NCI-H748 (cell line): ENCODE results near the gene KIF13A.
"Not testable (repeated sequence)": the region's sequence is repeated elsewhere in the genome, so short reads cannot be mapped to it uniquely, and the experiment has no call there.

ENCODE experiments used
- DNase-seq: peaks from one replicate; lab custom pipeline; 2025; ENCODE audit not compliant: unreplicated experiment; lab: John Stamatoyannopoulos, UW

The KIF13A gene

DNA sequence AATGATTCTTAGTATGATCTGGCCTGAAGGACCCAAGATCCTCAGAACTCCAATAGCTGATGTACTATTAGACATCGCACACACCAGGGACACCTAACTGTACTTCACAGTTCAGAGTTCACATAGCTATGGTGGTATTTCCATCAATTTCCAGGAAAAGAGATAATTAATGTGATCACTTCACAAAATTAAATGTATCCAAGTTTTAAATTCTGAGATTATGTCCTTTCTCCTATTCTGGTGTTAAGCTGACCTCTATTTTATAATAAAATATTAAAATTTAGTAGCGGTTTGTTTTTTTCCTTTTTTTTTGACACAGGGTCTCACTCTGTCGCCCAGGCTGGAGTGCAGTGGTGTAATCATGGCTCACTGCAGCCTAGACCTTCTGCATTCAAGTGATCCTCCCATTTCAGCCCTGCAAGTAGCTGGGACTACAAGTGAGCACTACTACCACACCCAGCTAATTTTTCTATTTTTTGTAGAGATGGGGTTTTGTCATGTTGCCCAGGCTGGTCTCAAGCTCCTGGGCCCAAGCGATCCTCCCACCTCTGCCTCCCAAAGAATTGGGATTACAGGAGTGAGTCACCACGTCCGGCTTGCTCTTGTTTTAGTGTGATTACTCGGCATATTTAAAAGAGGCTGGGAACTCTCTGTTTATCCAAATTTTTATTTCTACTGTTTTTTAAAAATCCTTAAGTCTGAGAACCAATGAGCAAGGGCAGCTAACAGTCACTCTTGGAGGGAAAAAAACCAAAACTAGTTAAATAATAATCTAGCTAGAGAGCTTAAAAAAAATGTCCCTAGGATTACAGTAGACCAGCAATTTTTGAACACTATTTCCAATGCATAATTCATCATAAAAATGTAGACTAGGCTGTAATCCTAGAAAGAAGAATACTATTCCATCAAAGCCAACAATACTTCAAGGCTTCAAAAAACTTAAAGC, 16.0 kb downstream of the KIF13A start:
- no peak for DNase-seq

DNA sequence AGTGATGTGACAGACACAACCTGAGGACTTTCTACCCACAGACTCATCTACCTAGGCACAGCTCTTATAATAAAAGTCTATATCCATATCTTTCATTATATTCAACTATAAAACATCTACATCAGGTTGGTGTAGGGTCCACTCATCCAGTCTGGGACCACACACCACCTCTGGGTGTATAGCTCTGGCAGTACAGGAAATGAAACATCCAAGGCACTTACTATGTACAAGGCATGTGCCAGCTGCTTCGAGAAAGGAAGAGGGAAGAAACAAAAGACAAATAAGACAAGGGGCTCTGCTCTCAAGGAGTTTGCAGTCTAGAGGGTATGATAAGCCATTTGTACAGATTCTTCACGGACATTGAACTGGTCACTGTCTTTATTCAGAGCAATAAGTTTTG, 18.6 kb downstream of the KIF13A start:
- no peak for DNase-seq

DNA sequence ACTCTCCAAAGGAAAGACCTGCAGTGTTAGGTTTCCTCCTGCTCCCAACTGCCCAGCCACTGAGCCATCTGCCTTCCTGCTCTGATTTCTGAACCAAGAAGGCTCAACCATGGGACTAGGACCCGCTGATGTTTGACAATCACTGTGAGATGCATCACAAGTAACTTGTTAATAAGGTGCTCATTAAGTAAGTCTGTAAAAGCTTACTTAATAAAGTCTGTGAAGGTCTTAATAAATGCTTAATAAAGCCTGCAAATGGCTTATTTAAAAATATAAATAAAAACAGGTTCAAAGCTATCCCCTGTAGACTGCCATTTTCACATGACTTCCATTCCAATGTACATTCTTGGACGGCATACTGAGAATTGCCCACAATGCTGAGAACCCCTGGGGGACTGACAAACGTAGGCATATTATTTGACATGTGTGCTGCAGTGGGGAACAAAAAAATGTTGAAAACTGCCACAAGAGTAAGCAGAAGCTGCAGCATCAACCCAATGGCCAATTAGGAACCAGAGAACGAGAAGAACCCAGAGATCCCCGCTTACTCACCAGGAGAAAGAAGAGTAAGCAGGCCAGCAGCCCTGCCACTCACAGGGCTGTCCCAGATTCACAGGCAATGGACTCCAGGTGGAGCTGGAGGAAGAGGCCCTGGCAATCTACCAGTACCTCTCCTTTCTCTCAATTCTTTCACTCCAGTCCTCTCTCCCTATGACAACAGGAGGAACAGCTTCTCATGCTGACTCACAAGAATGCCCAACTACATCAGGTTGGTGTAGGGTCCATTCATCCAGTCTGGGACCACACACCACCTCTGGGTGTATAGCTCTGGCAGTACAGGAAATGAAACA, 19.5 kb downstream of the KIF13A start:
- no peak for DNase-seq

DNA sequence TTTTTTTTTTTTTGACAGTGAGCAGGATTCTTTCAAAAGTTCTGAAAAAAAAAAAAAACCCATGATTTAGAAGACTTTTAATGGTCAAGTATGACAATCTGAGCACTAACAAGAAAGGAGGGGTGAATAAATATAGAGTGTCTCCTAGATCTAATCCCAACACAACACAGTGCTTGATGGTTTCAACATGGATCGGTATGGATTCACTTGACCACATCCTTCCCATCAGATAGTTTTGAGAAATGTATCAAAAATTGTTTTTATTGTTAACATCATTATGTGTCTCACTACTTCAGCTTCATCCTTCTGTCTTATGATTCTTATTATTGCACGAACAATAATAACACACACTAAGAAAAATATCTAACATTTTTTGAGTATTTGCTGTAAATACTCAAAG, 21.0 kb downstream of the KIF13A start:
- DNase-seq = no peak

DNA sequence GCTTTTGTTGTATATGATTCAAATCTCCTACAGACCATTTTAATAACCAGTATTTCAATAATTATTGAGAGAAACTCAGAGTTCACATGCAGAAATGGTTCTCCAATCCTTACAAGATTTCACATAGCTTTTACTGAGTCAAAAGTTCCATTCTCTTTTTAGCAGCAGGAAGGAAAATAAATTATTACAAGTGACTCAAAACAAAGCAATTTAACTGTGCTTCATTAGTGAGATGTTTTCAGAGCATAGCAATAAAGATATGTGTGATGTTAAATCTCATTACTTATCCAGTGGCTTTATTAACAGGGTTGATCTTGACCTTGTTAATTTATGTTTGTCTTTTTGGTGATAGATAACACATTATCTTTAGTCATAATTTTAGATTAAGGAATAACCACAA, 22.0 kb downstream of the KIF13A start:
- no peak for DNase-seq

DNA sequence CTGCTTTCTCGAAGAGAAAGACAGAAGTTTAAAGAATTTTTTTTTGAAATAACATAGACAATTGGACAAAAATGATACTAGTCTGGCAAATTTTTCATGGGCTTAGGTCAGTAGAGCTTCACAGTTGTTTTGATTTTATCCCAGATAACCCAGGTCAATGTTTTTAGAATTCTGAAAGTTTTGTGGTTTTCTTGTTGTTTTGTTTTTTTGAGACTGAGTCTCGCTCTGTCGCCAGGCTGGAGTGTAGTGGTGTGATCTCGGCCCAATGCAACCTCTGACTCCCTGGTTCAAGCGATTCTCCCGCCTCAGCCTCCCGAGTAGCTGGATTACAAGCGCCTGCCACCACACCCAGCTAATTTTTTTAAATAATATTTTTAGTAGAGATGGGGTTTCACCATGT, 22.8 kb downstream of the KIF13A start:
- no peak for DNase-seq

DNA sequence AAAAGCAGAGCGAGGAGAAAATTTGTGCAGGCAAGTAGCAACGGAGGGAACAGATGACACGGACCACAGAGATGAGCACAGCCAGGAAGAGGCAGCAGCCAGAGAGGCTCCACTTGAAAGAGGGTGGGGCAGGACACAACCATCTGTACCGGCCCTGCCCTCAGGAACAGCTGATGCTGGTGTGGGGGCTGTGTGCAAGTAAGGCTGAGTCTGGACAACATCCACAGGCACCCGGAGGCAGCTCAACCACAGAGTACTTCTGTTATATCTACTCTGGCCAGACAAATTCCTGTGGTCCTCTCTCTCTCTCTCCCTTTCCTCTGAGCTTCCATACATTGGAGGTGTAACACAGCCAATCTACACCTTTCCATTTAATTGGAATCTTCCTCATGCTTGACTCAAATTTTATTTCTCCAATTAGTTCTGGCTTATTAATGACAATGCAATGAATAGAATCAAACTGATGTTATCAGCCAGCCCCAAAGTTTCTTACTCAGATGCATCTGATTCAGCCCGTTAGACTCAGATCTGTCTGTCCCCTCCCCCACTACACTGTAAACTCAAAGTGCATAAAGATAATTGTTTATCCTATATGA, 24.9 kb downstream of the KIF13A start:
- peak; percentile 63 for DNase-seq

DNA sequence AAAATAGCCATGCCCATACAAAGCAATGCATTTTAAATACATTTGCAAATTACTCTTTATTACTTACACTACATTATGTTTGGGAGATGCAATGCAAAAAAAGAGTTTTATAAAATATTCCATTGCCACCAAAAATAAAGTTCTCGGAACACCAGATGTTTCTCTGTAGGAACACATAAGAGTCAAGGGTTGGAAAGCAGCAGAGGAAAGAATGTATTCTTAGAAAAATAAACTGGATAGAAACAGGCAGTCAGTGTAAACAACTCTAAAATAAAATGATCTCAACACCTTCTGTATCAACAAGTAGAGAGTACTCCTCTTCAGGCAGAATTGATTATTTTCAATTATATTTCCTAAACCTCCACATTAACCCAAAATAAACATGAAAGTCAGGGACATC, 28.1 kb downstream of the KIF13A start:
- DNase-seq = no peak

DNA sequence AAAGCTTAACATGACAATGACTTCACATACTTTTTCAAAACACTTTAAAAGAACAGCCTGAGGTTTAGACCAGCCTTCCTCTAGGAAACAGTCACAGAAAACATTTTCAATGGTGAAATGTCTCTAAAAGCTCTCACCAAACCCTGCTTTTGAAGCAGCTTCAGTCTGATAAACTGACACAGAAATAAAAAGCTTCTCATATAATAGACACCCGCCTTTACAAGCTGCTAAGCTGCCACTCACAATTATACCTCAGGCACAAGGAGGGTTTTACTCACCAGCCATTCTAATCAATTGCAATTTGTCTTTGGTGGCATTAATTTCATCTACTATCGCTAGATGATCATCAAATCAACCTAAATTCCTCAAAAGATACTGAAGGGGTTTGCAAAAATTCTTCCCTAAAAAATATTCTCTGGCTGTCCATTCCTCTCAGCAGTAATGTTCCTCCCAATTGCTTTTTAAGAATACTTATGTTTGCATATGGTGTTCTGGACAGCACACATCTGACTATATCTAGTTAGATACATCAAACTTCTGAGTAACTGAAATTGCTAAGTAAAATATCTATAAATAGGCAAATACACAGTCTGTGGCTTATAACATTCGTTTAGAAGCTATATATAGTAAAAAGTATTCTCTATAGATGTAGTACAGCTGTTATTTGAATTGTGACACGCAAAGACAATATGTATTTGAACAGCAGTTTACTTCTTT, 29.4 kb downstream of the KIF13A start:
- no peak for DNase-seq

DNA sequence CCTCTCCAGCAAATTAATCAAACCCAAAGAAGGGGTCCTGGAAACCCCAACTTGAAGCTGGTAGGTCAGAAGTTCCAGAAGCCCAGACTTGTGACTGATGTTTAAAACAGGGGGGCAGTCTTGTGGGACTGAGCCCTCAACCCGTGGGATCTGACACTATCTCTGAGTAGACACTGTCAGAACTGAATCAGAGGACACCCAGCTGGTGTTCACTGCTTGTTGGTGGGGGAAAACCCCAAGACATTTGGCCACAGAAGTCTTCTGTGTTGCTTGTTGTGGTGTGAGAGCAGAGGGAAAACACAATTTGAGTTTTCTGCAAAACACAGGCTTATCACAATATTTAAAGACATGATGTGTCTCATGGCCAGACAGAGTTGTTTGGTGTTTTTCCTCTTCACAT, 29.9 kb downstream of the KIF13A start:
- DNase-seq = no peak

DNA sequence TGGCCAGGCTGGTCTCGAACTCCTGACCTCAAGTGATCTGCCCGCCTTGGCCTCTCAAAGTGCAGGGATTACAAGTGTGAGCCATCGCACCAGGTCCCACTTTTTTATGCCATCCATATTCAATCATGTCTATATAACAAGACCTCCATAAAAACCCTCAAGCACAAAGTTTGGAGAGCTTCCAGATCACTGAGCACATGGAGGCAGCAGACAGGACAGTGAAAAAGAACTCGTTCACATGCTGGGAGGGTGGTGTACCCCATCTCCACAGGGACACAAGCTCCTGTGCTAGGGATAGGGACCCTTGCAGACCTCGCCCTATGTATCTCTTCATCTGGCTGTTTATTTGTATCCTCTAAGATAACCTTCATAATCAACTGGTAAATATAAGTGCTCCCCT, 30.3 kb downstream of the KIF13A start:
- no peak for DNase-seq

DNA sequence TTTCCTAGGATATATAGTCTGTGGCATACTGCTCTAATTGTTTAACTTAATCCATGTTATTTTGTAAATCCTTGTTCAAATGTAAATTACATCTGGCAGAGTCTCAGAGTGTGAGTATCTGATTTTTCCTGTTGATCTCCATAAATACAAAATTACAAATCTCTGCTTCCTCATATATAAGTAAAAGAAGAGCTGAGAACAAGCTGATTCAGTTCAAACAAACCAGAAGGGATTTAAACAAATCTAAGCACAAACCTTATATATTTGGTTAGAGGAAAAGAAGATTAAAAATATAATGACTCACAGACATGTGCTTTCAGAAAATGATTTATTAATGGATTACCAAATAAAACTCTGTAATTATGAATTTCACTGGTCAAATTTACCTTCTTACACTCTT, 37.3 kb downstream of the KIF13A start:
- DNase-seq = no peak

DNA sequence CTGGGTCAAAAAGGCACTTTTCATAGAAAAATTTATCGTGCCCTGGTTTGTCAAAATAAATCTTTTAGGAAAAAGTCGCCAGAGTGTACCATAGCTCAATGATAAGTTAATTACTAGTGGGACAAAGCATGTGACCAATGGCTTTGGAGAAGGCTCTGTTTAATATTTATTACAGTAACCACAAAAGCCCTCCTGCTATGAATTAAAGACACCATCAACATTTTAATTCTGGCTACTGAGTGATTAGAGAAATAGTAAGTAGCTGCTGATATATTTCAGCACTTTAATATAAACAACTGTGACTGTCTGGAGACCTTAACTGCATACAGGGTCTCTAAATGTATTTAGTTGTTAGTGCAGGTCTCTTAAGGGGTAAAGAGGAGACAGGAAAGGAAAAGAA, 38.3 kb downstream of the KIF13A start:
- DNase-seq = no peak

DNA sequence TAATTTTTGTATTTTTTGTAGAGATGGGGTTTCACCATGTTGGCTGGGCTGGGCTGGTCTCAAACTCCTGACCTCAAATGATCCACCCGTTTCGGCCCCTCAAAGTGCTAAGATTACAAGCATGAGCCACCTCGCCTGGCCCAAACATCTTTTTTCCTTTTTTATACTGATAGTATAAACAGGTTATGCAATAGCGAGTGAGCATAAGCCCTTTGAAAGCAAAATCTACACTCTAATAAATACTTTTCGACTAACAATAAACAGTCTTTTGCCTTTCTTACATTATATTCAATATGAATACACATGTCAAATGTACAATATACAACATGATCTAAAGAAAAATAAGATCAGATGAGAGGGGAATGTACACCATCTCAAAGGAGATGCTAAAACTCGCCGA, 38.7 kb downstream of the KIF13A start:
- no peak for DNase-seq

DNA sequence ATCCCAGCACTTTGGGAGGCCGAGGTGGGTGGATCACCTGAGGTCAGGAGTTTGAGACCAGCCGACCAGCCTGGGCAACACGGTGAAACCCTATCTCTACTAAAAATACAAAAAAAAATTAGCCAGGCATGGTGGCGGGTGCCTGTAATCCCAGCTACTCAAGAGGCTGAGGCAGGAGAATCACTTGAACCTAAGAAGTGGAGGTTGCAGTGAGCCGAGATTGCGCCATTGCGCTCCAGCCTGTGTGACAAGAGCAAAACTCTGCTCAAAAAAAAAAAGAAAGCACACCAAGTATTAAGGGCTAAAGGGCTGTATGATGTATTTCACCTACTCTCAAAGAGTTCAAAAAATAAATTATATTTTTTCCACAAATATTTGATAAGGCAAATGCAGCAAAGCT, 39.9 kb downstream of the KIF13A start:
- not testable (repeated sequence) for DNase-seq

DNA sequence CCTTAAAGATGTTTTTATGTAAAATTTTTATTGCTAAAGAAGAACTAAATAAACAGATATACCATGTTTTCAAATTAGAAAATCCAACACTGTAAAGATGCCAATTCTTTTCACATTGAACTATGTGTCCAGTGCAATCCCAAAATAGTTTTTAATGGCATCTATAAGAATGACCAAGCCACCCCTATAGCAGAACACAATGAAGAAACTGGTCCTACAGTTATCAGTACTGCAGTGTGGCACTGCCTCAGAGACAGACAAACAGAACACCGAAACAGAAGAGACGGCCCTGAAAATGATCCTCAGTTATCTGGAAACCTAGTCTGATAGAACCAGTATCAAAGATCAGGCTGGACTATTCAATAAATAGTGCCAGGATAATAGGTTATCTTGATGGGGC, 41.9 kb downstream of the KIF13A start:
- DNase-seq = no peak

DNA sequence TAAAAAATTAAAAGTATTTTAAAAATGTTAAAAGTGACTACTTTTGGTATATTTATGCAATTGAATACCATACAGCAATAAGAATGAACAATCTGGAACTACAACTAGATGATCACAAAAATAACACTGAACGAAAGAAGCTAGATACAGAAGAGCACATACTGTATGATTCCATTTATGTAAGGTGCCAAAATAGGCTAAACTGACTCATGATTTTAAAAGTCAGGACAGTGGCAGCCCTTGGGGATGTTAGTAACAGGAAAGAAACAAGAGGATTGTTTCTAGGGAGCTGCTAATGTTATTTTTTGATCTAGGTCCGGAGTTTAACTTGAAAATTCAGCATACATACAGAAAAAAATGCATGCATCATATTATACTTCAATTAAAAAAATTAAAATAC, 42.3 kb downstream of the KIF13A start:
- no peak for DNase-seq

DNA sequence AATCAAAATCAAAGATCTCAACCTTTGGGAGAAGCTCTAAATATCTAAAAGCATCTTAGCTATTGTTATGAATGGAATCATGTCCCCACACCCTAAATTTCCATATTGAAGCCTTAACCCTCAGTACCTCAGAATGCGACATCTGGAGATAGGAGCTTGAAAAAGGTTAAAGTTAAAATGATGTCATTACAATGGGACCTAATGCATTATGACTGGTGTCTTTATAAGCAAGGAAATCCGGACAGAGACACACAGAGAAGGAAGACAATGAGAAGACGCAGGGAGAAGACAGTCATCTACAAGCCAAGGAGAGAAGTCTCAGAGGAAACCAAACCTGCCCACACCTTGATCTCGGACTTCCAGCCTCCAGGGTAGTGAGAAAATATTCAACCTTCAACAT, 46.1 kb downstream of the KIF13A start:
- DNase-seq = no peak

DNA sequence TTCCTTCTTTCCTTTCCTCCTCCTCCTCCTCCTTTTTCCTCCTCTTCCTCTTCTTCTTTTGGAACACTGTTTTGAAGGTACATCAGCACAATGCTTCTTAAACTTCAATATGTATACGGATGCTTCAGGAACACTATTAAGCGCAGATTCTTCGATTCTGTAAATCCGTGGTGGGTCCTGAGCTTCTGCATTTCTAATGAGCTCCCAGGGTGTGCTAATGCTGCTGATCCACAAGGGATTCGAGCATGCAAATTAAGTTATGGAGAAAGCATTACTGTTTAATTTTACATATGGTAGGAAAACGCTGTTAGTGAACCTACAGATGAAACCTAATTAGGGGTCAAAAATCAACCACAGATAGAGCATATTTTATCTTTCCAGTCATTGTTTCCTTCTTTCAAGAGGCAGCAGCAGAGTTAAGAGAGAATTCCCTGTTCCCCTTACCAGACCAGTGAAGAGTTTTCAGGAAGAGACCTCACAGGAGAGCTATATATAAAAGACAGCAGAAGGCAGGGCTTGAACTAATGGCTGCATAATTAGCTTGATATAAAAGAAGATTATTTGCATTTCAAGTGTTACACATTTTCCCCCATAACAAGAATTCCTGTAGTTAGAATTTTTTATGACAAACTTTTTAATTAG, 47.2 kb downstream of the KIF13A start:
- no peak for DNase-seq

DNA sequence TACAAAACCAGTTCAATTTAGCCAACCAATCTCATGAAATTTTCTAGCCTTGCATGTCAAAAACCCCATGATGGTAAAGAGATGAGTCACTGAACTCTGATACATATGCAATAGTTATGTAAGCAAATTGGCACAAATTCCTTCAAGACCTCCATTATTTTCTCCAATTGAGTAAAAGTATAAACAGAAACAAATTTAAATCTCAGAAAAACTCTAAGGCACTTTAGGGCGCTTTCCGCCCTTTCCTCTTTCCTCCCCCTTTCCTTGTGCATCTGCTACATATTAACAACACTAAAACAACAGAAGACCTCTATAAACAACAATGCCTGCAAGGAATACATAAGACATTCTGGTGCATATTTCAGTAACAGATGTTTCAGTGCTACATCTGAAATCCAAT, 48.5 kb downstream of the KIF13A start:
- DNase-seq = no peak
